Endothelial cell (in vitro differentiated cells): ENCODE results near the gene MRGPRG. TPM values are rescaled to one million over a fixed set of nuclear protein-coding genes. Genes with fewer than 3 reads are reported as not detected.

ENCODE experiments used
- DNase-seq: peaks from one replicate; pipeline ENCODE4 v3.0.0; 2021; ENCODE audit warnings: low spot score
- H3K27ac Mint-ChIP-seq: one replicate; pipeline ENCODE4 v1.8.0; 2021; ENCODE audit warnings: mixed read lengths, inconsistent platforms; ENCODE audit not compliant: unreplicated experiment
- H3K27me3 Mint-ChIP-seq: one replicate; pipeline ENCODE4 v1.8.0; 2021; ENCODE audit warnings: mild to moderate bottlenecking, moderate library complexity, mixed read lengths, inconsistent platforms; ENCODE audit not compliant: unreplicated experiment
- H3K36me3 Mint-ChIP-seq: one replicate; pipeline ENCODE4 v1.8.0; 2021; ENCODE audit warnings: mild to moderate bottlenecking, low read depth, mixed read lengths, inconsistent platforms; ENCODE audit not compliant: unreplicated experiment
- H3K4me1 Mint-ChIP-seq: one replicate; pipeline ENCODE4 v1.8.0; 2021; ENCODE audit warnings: mild to moderate bottlenecking, mixed read lengths, inconsistent platforms; ENCODE audit not compliant: unreplicated experiment
- H3K4me3 Mint-ChIP-seq: one replicate; pipeline ENCODE4 v1.8.0; 2021; ENCODE audit warnings: mild to moderate bottlenecking, mixed read lengths, inconsistent platforms; ENCODE audit not compliant: unreplicated experiment
- H3K9me3 Mint-ChIP-seq: one replicate; pipeline ENCODE4 v1.8.0; 2021; ENCODE audit warnings: mixed read lengths, inconsistent platforms; ENCODE audit not compliant: unreplicated experiment
- total RNA-seq: library from RNA; stranded (reverse); fragmentation: NEBNext Ultra II Directional; extraction: Animal tissue kit (Norgen Biotek cat#: 25700); gene quantifications from one replicate; pipeline ENCODE4 v1.2.1, GENCODE V29; 2021; ENCODE audit not compliant: unreplicated experiment
- TF ChIP-seq, protein P1 (sequence below): fragments of 200-600 bp; sonication (generic); IDR thresholded peaks from one replicate; pipeline ENCODE4 v1.5.0; 2021; ENCODE audit warnings: antibody characterized with exemption; ENCODE audit not compliant: unreplicated experiment

MRGPRG gene
- total RNA-seq, 1 donor from 2014 or later, result not detected

DNA sequence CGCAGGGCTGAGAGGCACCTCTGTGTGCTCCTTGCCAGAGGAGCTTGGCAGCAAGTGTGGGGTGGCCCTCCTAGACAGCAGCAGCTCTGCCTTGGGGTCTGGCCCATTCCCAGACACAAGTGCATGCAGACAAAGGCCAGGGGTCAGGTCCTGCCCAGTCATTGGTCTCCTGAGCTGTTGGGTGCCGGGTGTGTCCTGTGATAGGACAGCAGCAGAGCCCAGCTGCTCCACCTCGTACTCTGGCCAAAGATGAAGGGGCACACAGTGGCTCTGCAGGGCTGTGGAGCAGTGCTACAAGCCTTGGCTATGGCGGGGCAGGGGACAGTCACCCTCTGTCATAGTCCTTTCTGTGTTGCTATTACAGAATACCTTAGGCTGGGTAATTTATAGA, 36.2 kb downstream of the MRGPRG start:
- H3K27ac Mint-ChIP-seq, result no peak overlapping the region
- TF ChIP-seq, protein P1, sequence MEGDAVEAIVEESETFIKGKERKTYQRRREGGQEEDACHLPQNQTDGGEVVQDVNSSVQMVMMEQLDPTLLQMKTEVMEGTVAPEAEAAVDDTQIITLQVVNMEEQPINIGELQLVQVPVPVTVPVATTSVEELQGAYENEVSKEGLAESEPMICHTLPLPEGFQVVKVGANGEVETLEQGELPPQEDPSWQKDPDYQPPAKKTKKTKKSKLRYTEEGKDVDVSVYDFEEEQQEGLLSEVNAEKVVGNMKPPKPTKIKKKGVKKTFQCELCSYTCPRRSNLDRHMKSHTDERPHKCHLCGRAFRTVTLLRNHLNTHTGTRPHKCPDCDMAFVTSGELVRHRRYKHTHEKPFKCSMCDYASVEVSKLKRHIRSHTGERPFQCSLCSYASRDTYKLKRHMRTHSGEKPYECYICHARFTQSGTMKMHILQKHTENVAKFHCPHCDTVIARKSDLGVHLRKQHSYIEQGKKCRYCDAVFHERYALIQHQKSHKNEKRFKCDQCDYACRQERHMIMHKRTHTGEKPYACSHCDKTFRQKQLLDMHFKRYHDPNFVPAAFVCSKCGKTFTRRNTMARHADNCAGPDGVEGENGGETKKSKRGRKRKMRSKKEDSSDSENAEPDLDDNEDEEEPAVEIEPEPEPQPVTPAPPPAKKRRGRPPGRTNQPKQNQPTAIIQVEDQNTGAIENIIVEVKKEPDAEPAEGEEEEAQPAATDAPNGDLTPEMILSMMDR, result no peak
- DNase-seq, result no peak

DNA sequence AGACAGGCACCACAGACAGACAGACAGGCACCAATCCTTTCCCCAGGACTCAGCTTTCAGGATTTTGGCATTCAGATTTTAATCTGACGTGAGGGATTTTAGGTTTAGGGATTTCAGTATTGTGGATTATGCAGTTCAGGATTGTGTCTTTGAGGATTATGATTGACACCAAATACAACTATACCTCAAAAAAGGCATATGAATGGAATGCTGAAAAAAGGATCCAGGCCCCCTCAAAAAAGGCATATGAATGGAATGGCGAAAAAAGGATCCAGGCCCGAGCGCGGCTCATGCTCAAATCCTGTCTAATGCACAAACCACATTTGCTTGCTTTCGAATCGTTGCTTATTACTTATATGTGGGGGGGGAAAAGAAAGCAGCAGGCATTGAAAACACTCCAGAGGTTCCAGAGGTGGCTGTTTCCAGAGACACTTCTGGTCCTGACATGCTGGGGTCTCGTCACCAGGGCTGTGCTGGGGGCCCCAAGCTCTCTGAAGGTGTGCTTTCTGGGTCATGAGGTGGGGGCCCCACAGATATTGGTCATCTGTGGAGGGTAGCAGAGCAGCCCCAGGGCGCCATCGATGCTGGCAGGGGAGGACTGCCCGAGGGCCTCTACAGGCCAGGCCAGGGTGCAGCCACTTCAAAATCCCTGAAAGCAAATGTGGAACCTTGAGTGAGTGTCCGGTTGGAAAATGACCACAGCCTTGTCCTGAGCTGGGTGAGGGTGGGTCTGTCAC, 36.7 kb downstream of the MRGPRG start:
- TF ChIP-seq, protein P1, result no peak
- H3K9me3 Mint-ChIP-seq, result no peaks in the 10 kb centered on the region
- H3K27ac Mint-ChIP-seq, result no peak overlapping the region
- no peak overlapping the region for H3K4me3 Mint-ChIP-seq
- H3K4me1 Mint-ChIP-seq, result no peaks in the 10 kb centered on the region
- no peaks in the 10 kb centered on the region for H3K36me3 Mint-ChIP-seq
- H3K27me3 Mint-ChIP-seq, result peaks cover 10% of the 10 kb centered on the region
- no peak for DNase-seq

More for the DNA sequence above, 36.2 kb downstream of the MRGPRG start:
- no peak overlapping the region for H3K4me3 Mint-ChIP-seq
- peaks cover 10% of the 10 kb centered on the region for H3K27me3 Mint-ChIP-seq
- no peaks in the 10 kb centered on the region for H3K4me1 Mint-ChIP-seq
- H3K36me3 Mint-ChIP-seq, result no peaks in the 10 kb centered on the region
- H3K9me3 Mint-ChIP-seq, result no peaks in the 10 kb centered on the region

DNA sequence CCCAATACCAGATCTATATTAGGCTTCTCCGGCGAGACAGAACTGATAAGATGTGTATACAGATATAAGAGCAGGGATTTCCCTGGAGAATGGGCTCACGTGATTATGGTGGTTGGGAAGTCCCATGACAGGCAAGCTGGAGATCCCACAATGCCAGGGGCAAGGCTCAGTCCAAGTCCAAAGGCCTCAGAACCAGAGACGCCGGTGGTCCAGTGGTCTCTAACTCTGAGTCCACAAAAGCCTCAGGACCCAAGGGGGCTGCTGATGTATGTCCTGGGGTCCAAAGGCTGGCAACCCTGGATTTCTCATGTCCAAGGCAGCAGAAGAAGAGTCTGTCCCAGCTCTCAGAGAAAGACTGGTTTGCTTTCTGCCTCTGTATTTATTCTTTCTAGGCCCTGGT, 37.7 kb downstream of the MRGPRG start:
- H3K36me3 Mint-ChIP-seq, result peaks cover 1% of the 10 kb centered on the region
- H3K4me1 Mint-ChIP-seq, result no peaks in the 10 kb centered on the region
- no peak overlapping the region for H3K4me3 Mint-ChIP-seq
- TF ChIP-seq, protein P1, result no peak
- H3K27ac Mint-ChIP-seq, result no peak overlapping the region
- no peak for DNase-seq
- no peaks in the 10 kb centered on the region for H3K9me3 Mint-ChIP-seq
- peaks cover 7% of the 10 kb centered on the region for H3K27me3 Mint-ChIP-seq

DNA sequence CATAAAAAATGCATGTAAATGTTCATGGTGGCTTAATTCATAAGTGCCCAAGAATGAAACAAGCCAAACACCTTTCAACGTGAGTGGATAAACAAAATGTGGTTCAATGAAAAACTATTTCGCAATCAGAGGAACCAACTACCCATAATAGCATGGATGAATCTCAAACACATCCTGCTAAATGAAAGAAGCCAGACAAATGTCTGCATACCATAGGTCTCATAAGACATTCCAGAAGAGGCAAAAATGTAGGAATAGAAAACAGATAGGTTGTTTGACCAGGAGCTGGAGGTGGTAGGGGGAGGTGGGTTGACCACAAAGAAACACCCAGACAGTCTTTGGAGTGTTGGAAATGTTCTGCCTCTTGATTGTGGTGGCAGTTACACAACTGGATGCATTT, 40.3 kb downstream of the MRGPRG start:
- H3K9me3 Mint-ChIP-seq, result peaks cover 5% of the 10 kb centered on the region
- no peak overlapping the region for H3K27ac Mint-ChIP-seq
- TF ChIP-seq, protein P1, result no peak
- no peak for DNase-seq
- no peaks in the 10 kb centered on the region for H3K4me1 Mint-ChIP-seq
- H3K27me3 Mint-ChIP-seq, result peaks cover 5% of the 10 kb centered on the region
- peaks cover 3% of the 10 kb centered on the region for H3K36me3 Mint-ChIP-seq
- no peak overlapping the region for H3K4me3 Mint-ChIP-seq

DNA sequence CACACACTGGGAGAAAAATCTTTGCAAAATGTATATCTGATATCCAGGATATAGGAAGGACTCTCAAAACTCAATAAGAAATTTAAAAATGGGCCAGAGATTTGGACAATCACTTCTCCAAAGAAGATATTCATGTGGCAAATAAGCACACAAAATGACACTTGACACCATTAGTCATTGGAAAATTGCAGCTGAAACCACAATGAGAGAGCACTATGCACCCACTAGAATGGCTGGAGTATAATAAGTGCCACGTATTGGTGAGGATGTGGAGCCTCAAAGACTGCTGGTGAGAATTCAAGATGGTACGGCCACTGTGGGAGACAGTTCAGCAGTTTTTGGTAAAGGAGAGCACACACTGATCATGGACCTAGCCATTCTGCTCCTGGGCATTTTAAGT, 40.7 kb downstream of the MRGPRG start:
- no peak overlapping the region for H3K4me3 Mint-ChIP-seq
- no peaks in the 10 kb centered on the region for H3K4me1 Mint-ChIP-seq
- peaks cover 5% of the 10 kb centered on the region for H3K9me3 Mint-ChIP-seq
- TF ChIP-seq, protein P1, result no peak
- DNase-seq, result no peak
- peaks cover 3% of the 10 kb centered on the region for H3K36me3 Mint-ChIP-seq
- no peak overlapping the region for H3K27ac Mint-ChIP-seq
- H3K27me3 Mint-ChIP-seq, result peaks cover 5% of the 10 kb centered on the region
